SK-N-MC (cell line): ENCODE measurements around the gene LRBA.

Source experiments
- EZH2 ChIP-seq: fragments of 200-600 bp; sonication (generic); IDR thresholded peaks from one replicate; pipeline ENCODE4 v1.6.1; 2017; ENCODE audit warnings: antibody characterized with exemption
- FOXP2 ChIP-seq: optimal IDR thresholded peaks from 2 replicates; pipeline ENCODE3; 2011; ENCODE audit warnings: mild to moderate bottlenecking, moderate library complexity; ENCODE audit not compliant: insufficient read depth; ENCODE audit errors: extremely low read length, control extremely low read depth

DNA sequence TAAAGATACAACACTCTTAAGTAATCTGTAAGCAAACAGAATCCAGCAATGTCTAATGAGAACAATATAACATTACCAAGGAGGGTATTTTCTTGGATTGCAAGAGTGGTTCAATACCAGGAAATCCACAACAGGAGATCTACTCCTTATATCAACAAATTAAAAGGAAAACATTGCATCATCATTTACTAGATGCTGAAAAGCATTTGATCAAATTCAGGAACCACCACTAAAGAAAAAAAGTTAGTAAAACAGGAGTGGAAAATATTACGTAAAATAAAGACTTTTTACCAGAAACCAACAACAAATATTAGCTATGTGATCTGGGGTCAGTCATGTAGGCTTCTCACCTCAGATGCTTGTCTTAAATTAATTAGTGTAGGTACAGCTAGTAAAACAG, 499.9 kb downstream of the LRBA start:
- no peak for TF ChIP-seq EZH2
- no peak for TF ChIP-seq FOXP2
